ENCODE data around the gene SMIM12.
"Not testable (repeated sequence)": the region's sequence is repeated elsewhere in the genome, so short reads cannot be mapped to it uniquely, and the experiment has no call there.

The SMIM12 gene

DNA sequence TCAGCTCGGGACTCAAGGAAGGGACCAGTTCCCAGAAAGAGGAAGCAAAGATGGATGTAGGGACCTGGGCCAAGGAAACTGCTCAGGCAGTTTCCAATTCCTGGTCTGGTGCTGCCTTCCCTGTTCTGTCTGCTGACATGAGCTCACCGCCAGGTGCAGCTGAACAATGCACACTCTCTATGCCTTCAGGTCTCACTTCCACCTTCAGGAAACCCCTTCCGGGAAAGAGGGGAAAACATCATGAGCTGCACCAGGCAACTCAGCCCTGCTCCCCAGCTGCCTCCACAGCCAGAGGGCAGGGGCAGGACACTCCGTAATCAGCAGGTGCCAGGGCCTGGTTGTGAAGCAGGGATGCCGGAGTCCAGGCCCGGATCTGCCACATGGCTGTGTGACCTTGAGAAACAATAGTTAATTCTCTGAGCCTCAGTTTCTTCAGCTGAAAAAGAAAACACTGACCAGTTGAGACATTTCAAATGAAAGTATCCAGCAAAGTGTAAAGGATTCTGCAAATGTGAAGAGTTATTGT, 27.8 kb downstream of the SMIM12 start:
- H3K36me3 ChIP-seq (ENCODE audit: control insufficient read depth in 1 of 2, insufficient read depth in 2 of 2, low read length in 2 of 2), result no peaks in the 10 kb centered on the region
- no peak overlapping the region for H3K9ac ChIP-seq (ENCODE audit: low read depth in 1 of 2, low read length in 2 of 2)
- no peaks in the 10 kb centered on the region for H3K4me1 ChIP-seq (ENCODE audit: control insufficient read depth in 1 of 2, insufficient read depth in 2 of 2, low read length in 2 of 2)
- no peak overlapping the region for H3K27ac ChIP-seq (ENCODE audit: low read depth, low read length)
- H3K4me3 ChIP-seq (ENCODE audit: low read depth in 1 of 2, low read length in 2 of 2), result no peak overlapping the region
- H3K27me3 ChIP-seq (ENCODE audit: control insufficient read depth in 1 of 2, insufficient read depth in 2 of 2, low read length in 2 of 2), result no peaks in the 10 kb centered on the region
- no peaks in the 10 kb centered on the region for H3K9me3 ChIP-seq (ENCODE audit: control insufficient read depth in 1 of 2, low read length in 2 of 2)

DNA sequence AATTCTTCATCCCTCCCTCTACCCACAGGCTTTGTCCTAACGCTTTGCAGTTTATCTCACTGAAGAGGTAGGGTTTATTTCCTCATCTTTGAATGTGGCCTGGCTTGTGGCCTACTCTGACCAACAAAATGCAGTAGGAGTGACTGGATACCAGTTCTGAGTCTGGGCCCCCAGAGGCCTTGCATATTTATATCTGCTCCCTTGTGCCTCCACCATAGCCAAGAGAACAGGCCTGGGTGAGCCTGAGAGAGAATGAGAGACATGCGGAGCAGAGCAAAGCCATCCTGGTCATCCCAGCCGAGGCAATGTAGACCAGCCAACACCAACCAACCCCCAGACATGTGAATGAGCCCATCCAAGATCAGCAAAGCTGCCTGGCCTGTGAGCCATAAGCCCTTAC, 30.3 kb downstream of the SMIM12 start:
- Histone ChIP-seq H3K36me3 (ENCODE audit: control insufficient read depth in 1 of 2, insufficient read depth in 2 of 2, low read length in 2 of 2) (no peaks in the 10 kb centered on the region), H3K9ac (ENCODE audit: low read depth in 1 of 2, low read length in 2 of 2) (no peak overlapping the region), H3K9me3 (ENCODE audit: control insufficient read depth in 1 of 2, low read length in 2 of 2) (no peaks in the 10 kb centered on the region), H3K4me1 (ENCODE audit: control insufficient read depth in 1 of 2, insufficient read depth in 2 of 2, low read length in 2 of 2) (no peaks in the 10 kb centered on the region), H3K4me3 (ENCODE audit: low read depth in 1 of 2, low read length in 2 of 2) (no peak overlapping the region), H3K27ac (ENCODE audit: low read depth, low read length) (no peak overlapping the region), H3K27me3 (ENCODE audit: control insufficient read depth in 1 of 2, insufficient read depth in 2 of 2, low read length in 2 of 2) (no peaks in the 10 kb centered on the region)

DNA sequence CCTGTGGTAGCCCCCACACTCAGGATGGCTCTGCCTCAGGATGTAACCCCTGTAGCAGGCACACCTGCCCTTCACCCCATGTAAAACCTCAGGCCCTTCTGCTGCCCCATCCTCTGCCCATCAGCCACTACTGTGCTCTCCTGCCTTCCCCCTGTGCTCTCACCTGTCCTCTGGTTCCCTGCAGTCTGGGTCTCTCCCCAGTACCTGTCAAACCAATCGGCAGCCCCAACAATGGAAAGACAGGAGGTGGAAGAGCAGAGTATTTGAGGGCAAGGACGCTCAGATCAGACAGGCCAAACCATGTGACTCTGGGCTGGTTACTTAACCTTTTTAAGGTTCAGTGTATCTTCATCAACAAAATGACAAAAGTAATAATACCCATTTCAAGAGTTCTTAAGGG, 30.9 kb downstream of the SMIM12 start:
- Histone ChIP-seq H3K4me1 (ENCODE audit: control insufficient read depth in 1 of 2, insufficient read depth in 2 of 2, low read length in 2 of 2) (no peaks in the 10 kb centered on the region), H3K9me3 (ENCODE audit: control insufficient read depth in 1 of 2, low read length in 2 of 2) (peaks cover 0 to 2% of the 10 kb centered on the region in 2 donors), H3K9ac (ENCODE audit: low read depth in 1 of 2, low read length in 2 of 2) (no peak overlapping the region), H3K27me3 (ENCODE audit: control insufficient read depth in 1 of 2, insufficient read depth in 2 of 2, low read length in 2 of 2) (no peaks in the 10 kb centered on the region), H3K36me3 (ENCODE audit: control insufficient read depth in 1 of 2, insufficient read depth in 2 of 2, low read length in 2 of 2) (no peaks in the 10 kb centered on the region), H3K27ac (ENCODE audit: low read depth, low read length) (no peak overlapping the region), H3K4me3 (ENCODE audit: low read depth in 1 of 2, low read length in 2 of 2) (no peak overlapping the region)

DNA sequence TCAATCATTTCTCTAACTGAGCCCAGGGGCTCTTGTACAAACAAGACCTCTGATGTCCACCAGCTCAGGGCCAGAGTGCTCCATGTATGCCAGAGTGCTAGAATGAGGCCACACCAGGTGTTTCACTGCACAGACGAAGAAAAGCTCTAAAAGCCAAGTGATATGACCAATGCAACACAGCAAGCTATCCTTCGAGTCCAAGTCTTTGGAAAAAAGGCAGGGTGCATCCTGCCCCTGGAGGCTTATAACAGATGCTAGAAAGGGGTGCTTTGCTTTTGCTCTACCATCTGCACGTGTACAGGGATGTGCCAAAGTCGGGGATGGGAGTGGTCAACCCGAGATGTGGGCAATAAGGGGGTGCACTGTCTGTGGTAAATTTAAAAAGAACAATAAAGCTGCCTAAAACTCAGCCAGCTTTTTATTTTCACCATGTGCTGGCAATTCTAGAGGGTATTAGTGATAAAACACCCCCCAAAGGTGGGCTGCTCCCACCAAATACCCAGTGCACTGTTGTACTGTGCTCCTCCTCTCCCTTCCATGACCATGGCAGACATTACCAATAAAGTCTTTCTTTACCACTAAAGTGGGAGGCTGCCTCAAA, 32.1 kb downstream of the SMIM12 start:
- peaks cover 0 to 2% of the 10 kb centered on the region in 2 donors for H3K9me3 ChIP-seq (ENCODE audit: control insufficient read depth in 1 of 2, low read length in 2 of 2)
- no peaks in the 10 kb centered on the region for H3K4me1 ChIP-seq (ENCODE audit: control insufficient read depth in 1 of 2, insufficient read depth in 2 of 2, low read length in 2 of 2)
- H3K27me3 ChIP-seq (ENCODE audit: control insufficient read depth in 1 of 2, insufficient read depth in 2 of 2, low read length in 2 of 2), result no peaks in the 10 kb centered on the region
- H3K27ac ChIP-seq (ENCODE audit: low read depth, low read length), result no peak overlapping the region
- H3K36me3 ChIP-seq (ENCODE audit: control insufficient read depth in 1 of 2, insufficient read depth in 2 of 2, low read length in 2 of 2), result no peaks in the 10 kb centered on the region
- no peak overlapping the region for H3K9ac ChIP-seq (ENCODE audit: low read depth in 1 of 2, low read length in 2 of 2)
- no peak overlapping the region for H3K4me3 ChIP-seq (ENCODE audit: low read depth in 1 of 2, low read length in 2 of 2)

DNA sequence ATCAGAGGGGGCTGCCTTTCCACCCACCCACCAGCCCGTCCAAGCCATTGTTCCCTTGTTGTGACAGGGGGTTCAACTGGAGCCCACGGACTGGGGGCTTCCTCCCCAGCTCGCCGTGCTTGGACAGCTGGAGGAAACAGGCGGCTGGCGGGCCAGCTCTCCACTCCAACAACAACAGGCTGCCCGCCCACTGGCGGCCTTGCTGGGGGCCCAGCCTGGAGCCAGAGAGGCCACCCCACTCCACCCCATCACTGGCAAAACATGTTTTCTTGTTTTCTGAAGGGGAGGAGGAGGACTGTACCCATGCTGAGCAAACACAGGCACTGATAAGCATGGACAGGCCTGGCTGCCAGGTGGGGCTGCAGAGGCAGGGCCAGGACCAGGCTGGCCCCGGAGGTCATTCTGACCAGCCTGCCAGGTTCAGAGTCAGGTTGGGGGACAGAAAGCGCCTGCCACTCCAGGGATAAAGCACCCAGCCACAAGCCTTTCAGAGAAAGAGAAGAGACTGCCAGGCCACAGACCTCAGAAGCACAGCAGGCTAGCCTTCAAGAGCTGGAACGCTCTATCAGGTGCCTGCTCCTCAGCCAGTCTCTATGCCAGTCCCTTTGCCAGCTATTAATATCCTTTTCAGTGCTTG, 34.0 kb downstream of the SMIM12 start:
- no peak overlapping the region for H3K27ac ChIP-seq (ENCODE audit: low read depth, low read length)
- H3K36me3 ChIP-seq (ENCODE audit: control insufficient read depth in 1 of 2, insufficient read depth in 2 of 2, low read length in 2 of 2), result no peaks in the 10 kb centered on the region
- H3K27me3 ChIP-seq (ENCODE audit: control insufficient read depth in 1 of 2, insufficient read depth in 2 of 2, low read length in 2 of 2), result no peaks in the 10 kb centered on the region
- no peak overlapping the region for H3K9ac ChIP-seq (ENCODE audit: low read depth in 1 of 2, low read length in 2 of 2)
- H3K4me1 ChIP-seq (ENCODE audit: control insufficient read depth in 1 of 2, insufficient read depth in 2 of 2, low read length in 2 of 2), result no peaks in the 10 kb centered on the region
- peaks cover 0 to 2% of the 10 kb centered on the region in 2 donors for H3K9me3 ChIP-seq (ENCODE audit: control insufficient read depth in 1 of 2, low read length in 2 of 2)
- no peak overlapping the region for H3K4me3 ChIP-seq (ENCODE audit: low read depth in 1 of 2, low read length in 2 of 2)

DNA sequence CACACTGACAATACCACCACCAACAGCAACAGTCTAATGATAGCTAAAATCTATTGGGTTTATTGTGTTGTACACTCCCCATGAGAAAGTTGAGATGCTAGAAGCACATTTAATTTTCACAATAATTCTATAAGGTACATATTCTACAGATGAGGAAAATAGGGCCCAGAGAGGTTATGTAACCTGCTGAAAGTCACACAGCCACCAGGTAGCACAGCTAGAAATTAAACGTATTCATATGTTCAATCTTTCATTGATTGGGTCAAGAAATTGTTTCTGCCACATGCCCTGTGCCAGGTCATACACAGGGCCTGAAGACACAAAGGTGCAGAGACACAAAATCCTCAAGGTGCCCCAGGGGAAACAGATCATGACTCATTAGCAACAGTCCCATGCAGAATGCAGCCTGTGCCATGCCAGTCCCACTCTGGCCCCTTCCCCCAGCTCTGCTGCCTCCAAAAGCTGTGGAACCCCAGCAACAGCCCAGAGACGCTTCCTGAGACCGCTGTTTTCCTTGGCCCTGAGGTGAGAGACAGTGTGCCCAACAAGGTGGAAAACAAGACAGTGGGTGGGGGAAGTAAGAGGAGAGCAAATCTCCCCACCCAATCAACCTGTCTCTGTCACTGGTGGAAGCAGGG, 34.6 kb downstream of the SMIM12 start:
- Histone ChIP-seq H3K27ac (ENCODE audit: low read depth, low read length) (no peak overlapping the region), H3K27me3 (ENCODE audit: control insufficient read depth in 1 of 2, insufficient read depth in 2 of 2, low read length in 2 of 2) (no peaks in the 10 kb centered on the region), H3K9ac (ENCODE audit: low read depth in 1 of 2, low read length in 2 of 2) (no peak overlapping the region), H3K4me1 (ENCODE audit: control insufficient read depth in 1 of 2, insufficient read depth in 2 of 2, low read length in 2 of 2) (no peaks in the 10 kb centered on the region), H3K9me3 (ENCODE audit: control insufficient read depth in 1 of 2, low read length in 2 of 2) (peaks cover 0 to 2% of the 10 kb centered on the region in 2 donors), H3K36me3 (ENCODE audit: control insufficient read depth in 1 of 2, insufficient read depth in 2 of 2, low read length in 2 of 2) (no peaks in the 10 kb centered on the region), H3K4me3 (ENCODE audit: low read depth in 1 of 2, low read length in 2 of 2) (no peak overlapping the region)

DNA sequence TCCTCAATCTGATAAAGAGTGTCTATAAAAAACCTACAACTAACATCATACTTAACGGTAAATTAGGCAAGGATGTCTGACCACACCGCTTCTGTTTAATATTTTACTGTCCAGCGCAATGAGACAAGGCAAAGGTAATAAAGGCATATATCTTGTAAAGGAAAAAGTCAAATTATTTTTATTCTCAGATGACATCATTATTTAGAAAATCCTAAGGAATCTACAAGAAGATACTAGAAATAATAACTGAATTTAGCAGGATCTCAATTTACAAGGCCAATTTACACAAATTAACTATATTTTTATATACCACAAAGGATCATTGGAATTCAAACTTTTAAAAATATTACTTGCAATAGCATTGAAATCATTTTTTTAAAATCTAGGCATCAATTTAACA, 37.3 kb downstream of the SMIM12 start:
- no peak overlapping the region for H3K9ac ChIP-seq (ENCODE audit: low read depth in 1 of 2, low read length in 2 of 2)
- H3K27me3 ChIP-seq (ENCODE audit: control insufficient read depth in 1 of 2, insufficient read depth in 2 of 2, low read length in 2 of 2), result no peaks in the 10 kb centered on the region
- no peak overlapping the region for H3K4me3 ChIP-seq (ENCODE audit: low read depth in 1 of 2, low read length in 2 of 2)
- H3K27ac ChIP-seq (ENCODE audit: low read depth, low read length), result no peak overlapping the region
- H3K36me3 ChIP-seq (ENCODE audit: control insufficient read depth in 1 of 2, insufficient read depth in 2 of 2, low read length in 2 of 2), result no peaks in the 10 kb centered on the region
- peaks cover 0 to 2% of the 10 kb centered on the region in 2 donors for H3K9me3 ChIP-seq (ENCODE audit: control insufficient read depth in 1 of 2, low read length in 2 of 2)
- H3K4me1 ChIP-seq (ENCODE audit: control insufficient read depth in 1 of 2, insufficient read depth in 2 of 2, low read length in 2 of 2), result no peaks in the 10 kb centered on the region

DNA sequence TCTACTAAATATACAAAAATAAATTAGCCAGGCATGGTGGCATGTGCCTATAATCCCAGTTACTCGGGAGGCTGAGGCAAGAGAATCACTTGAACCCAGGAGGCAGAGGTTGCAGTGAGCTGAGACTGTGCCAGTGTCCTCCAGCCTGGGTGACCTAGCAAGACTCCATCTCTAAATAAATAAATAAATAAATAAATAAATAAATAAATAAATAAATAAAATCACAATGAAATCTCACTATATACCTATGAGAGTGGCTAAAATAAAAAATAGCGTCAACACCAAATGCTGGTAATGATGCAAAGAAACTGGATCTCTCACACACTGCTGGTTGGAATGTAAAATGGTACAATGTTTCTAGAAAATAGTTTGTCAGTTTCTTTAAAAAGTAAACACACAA, 40.7 kb downstream of the SMIM12 start:
- not testable (repeated sequence) for H3K4me3 ChIP-seq (ENCODE audit: low read depth in 1 of 2, low read length in 2 of 2); H3K9me3 ChIP-seq (ENCODE audit: control insufficient read depth in 1 of 2, low read length in 2 of 2); H3K4me1 ChIP-seq (ENCODE audit: control insufficient read depth in 1 of 2, insufficient read depth in 2 of 2, low read length in 2 of 2); H3K27ac ChIP-seq (ENCODE audit: low read depth, low read length); H3K36me3 ChIP-seq (ENCODE audit: control insufficient read depth in 1 of 2, insufficient read depth in 2 of 2, low read length in 2 of 2); H3K27me3 ChIP-seq (ENCODE audit: control insufficient read depth in 1 of 2, insufficient read depth in 2 of 2, low read length in 2 of 2); H3K9ac ChIP-seq (ENCODE audit: low read depth in 1 of 2, low read length in 2 of 2)

DNA sequence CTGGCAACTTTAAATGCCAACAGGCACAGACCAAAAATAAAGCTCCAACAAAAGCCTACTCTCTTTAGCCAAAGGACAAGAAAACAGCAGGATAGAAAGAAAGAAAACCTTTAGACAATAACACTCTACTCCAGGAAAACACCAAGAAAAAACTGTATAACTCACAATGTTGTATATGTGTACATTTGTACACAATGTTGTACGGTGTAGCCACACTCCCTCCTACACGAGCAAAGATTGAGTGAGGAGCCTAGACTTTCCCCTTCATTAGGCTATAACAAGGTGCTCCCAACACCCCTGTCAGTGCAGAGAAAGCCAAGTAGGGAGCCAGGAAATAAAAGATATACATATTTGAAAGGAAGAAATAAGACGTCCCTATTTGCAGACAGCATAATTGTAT, 42.8 kb downstream of the SMIM12 start:
- Histone ChIP-seq H3K36me3 (ENCODE audit: control insufficient read depth in 1 of 2, insufficient read depth in 2 of 2, low read length in 2 of 2) (no peaks in the 10 kb centered on the region), H3K27ac (ENCODE audit: low read depth, low read length) (no peak overlapping the region), H3K4me1 (ENCODE audit: control insufficient read depth in 1 of 2, insufficient read depth in 2 of 2, low read length in 2 of 2) (no peaks in the 10 kb centered on the region)

DNA sequence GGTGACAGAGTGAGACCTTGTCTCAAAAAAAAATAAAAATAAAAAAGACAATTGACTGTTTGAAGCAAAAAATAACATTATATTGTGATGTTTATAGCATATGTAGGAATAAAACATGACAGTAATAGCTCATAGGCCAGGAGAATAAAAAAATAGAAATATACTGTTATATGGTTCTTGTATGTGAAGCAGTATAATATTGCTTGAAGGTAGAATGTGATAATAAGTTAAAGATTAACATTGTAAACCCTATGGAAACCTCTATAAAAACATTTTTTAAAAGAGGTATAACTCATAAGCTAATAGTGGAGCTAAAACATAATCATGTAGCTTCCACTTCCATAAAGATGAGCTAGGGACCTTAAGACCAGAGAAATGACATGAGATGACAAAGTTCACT, 43.2 kb downstream of the SMIM12 start:
- H3K4me1 ChIP-seq (ENCODE audit: control insufficient read depth in 1 of 2, insufficient read depth in 2 of 2, low read length in 2 of 2), result no peaks in the 10 kb centered on the region
- H3K27ac ChIP-seq (ENCODE audit: low read depth, low read length), result no peak overlapping the region
- H3K4me3 ChIP-seq (ENCODE audit: low read depth in 1 of 2, low read length in 2 of 2), result no peak overlapping the region
- no peaks in the 10 kb centered on the region for H3K36me3 ChIP-seq (ENCODE audit: control insufficient read depth in 1 of 2, insufficient read depth in 2 of 2, low read length in 2 of 2)
- no peak overlapping the region for H3K9ac ChIP-seq (ENCODE audit: low read depth in 1 of 2, low read length in 2 of 2)
- no peaks in the 10 kb centered on the region for H3K27me3 ChIP-seq (ENCODE audit: control insufficient read depth in 1 of 2, insufficient read depth in 2 of 2, low read length in 2 of 2)
- H3K9me3 ChIP-seq (ENCODE audit: control insufficient read depth in 1 of 2, low read length in 2 of 2), result no peaks in the 10 kb centered on the region

More for the DNA sequence above, 42.8 kb downstream of the SMIM12 start:
- H3K9me3 ChIP-seq (ENCODE audit: control insufficient read depth in 1 of 2, low read length in 2 of 2), result no peaks in the 10 kb centered on the region
- H3K9ac ChIP-seq (ENCODE audit: low read depth in 1 of 2, low read length in 2 of 2), result no peak overlapping the region
- H3K27me3 ChIP-seq (ENCODE audit: control insufficient read depth in 1 of 2, insufficient read depth in 2 of 2, low read length in 2 of 2), result no peaks in the 10 kb centered on the region
- no peak overlapping the region for H3K4me3 ChIP-seq (ENCODE audit: low read depth in 1 of 2, low read length in 2 of 2)
